D721Med (cell line): ENCODE measurements around the gene INTS7.

Source experiments
- DNase-seq: peaks from one replicate; pipeline ENCODE4 v3.0.0; 2011; ENCODE audit warnings: low spot score; ENCODE audit not compliant: insufficient read length
- FAIRE-seq: peaks from 2 replicates; lab custom pipeline; 2011; peaks lifted over from hg19 to GRCh38; lab: Jason Lieb, UNC
- CTCF ChIP-seq: IDR thresholded peaks from 2 replicates; pipeline ENCODE4 v1.5.1; 2012; ENCODE audit warnings: mild to moderate bottlenecking, control low read depth; ENCODE audit not compliant: insufficient read depth; ENCODE audit errors: missing control alignments

Gene INTS7

GRCh38 chr1:211902624-211903291, 132.6 kb downstream of the INTS7 start:
- TF ChIP-seq CTCF, result no peak
- no peak for FAIRE-seq
- no peak for DNase-seq

GRCh38 chr1:211901945-211902344, 133.4 kb downstream of the INTS7 start:
- no peak for DNase-seq
- FAIRE-seq, result no peak
- TF ChIP-seq CTCF, result no peak

- DNase-seq, result no peak
- no peak for FAIRE-seq
- TF ChIP-seq CTCF, result no peak
Observed at GRCh38 chr1:211900441-211900840, 134.9 kb downstream of the INTS7 start.

- DNase-seq, result no peak
- FAIRE-seq, result no peak
Observed at GRCh38 chr1:211896958-211897357, 138.4 kb downstream of the INTS7 start.

GRCh38 chr1:211895126-211895759, 140.1 kb downstream of the INTS7 start:
- DNase-seq (no peak), FAIRE-seq (no peak)
- TF ChIP-seq CTCF, result no peak

More at GRCh38 chr1:211896958-211897357, 138.4 kb downstream of the INTS7 start:
- TF ChIP-seq CTCF, result no peak

GRCh38 chr1:211894312-211894711, 141.0 kb downstream of the INTS7 start:
- no peak for TF ChIP-seq CTCF
- FAIRE-seq (no peak), DNase-seq (no peak)

GRCh38 chr1:211893260-211893659, 142.1 kb downstream of the INTS7 start:
- no peak for TF ChIP-seq CTCF
- DNase-seq (no peak), FAIRE-seq (no peak)
